Measurements from ENCODE around the gene GRWD1.

The GRWD1 gene

DNA sequence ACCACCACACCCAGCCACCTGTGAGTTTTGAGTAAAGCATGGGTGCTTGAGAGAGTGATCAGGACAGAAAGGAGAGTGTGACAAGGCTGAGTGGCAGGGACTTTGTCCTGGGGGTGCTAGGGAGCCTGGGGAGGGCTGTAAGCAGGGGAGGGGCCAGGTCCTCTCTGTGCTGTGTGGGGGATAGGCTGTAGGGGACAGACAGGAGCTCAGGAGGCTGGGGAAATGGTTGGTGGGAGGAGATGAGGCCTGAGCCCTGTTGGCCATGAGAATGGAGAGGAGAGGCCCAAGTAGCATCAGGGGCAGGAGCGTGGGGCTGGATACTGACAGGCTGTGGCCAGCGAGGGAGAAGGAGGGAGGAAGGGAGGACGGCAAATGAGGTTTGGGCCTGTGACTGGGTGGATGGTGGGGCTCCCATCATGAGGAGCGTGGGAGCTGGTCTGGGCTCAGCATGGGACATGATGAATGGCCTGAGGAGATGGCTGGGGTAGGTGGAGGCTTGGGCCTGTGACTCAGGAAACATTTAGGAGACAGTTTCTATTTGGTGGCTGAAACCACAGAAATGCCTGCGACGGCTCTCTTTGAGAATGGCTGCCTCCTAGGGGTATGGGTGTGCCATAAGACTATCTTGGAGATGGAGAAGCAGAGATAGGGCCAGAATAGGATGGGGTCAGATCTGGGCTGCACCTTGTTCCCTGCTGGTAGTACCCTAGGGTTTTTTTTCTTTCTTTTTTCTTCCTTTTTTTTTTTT, 27.3 kb upstream of the GRWD1 start:
- Mint-ChIP-seq H3K27ac (peak overlapping the region; percentile 61 to 83 (median 75)), H3K36me3 (ENCODE audit: low read depth) (peaks cover 4% of the 10 kb centered on the region), H3K4me3 (peak overlapping the region in 1 of 3 experiments; percentile 69), H3K4me1 (peaks cover 9% of the 10 kb centered on the region), H3K9me3 (no peaks in the 10 kb centered on the region), H3K27me3 (ENCODE audit: low read depth) (peaks cover 13% of the 10 kb centered on the region)
- TF ChIP-seq, protein P1, sequence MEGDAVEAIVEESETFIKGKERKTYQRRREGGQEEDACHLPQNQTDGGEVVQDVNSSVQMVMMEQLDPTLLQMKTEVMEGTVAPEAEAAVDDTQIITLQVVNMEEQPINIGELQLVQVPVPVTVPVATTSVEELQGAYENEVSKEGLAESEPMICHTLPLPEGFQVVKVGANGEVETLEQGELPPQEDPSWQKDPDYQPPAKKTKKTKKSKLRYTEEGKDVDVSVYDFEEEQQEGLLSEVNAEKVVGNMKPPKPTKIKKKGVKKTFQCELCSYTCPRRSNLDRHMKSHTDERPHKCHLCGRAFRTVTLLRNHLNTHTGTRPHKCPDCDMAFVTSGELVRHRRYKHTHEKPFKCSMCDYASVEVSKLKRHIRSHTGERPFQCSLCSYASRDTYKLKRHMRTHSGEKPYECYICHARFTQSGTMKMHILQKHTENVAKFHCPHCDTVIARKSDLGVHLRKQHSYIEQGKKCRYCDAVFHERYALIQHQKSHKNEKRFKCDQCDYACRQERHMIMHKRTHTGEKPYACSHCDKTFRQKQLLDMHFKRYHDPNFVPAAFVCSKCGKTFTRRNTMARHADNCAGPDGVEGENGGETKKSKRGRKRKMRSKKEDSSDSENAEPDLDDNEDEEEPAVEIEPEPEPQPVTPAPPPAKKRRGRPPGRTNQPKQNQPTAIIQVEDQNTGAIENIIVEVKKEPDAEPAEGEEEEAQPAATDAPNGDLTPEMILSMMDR (IDR thresholded peaks at IDR 0.05; ENCODE audit: unreplicated experiment in 3 of 3): no peak

DNA sequence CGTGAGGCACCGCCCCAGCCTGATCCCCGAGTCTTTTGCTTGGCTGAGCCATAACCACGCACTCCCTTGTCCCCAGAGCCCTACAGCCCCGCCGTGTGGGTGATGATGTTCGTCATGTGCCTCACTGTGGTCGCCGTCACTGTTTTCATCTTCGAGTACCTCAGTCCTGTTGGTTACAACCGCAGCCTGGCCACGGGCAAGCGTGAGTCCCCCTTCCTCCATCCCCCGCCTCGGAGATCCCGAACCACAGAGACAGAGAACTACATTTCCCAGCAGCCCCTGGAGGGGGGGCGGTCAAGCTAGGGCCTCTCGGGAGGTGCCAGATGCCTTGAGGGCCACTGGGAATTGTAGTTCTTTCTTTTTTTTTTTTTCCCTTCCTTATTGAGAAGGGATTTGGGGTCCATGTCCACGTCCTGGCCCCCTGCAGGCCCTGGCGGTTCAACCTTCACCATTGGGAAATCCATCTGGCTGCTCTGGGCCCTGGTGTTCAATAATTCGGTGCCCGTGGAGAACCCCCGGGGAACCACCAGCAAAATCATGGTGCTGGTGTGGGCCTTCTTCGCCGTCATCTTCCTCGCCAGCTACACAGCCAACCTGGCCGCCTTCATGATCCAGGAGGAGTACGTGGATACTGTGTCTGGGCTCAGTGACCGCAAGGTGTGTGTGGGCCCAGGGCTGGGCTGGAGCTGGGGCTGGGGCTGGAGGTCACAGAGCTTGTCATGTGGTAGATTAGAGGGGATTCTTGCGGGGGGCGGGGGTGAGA, 26.4 kb upstream of the GRWD1 start:
- Mint-ChIP-seq H3K27ac (peak overlapping the region; percentile 61 to 83 (median 62)), H3K4me1 (peaks cover 9% of the 10 kb centered on the region), H3K27me3 (ENCODE audit: low read depth) (peaks cover 13% of the 10 kb centered on the region), H3K36me3 (ENCODE audit: low read depth) (peaks cover 4% of the 10 kb centered on the region), H3K4me3 (peak overlapping the region; percentile 24 to 69 (median 34)), H3K9me3 (no peaks in the 10 kb centered on the region)
- TF ChIP-seq, protein P1 (IDR thresholded peaks at IDR 0.05; ENCODE audit: unreplicated experiment in 3 of 3): no peak

- H3K4me3 Mint-ChIP-seq: no peak overlapping the region
- no peaks in the 10 kb centered on the region for H3K9me3 Mint-ChIP-seq
- H3K36me3 Mint-ChIP-seq (ENCODE audit: low read depth): peaks cover 4% of the 10 kb centered on the region
- H3K4me1 Mint-ChIP-seq: peaks cover 9% of the 10 kb centered on the region
- H3K27ac Mint-ChIP-seq: no peak overlapping the region
- TF ChIP-seq, protein P1 (IDR thresholded peaks at IDR 0.05; ENCODE audit: unreplicated experiment in 3 of 3): no peak
- peaks cover 3% of the 10 kb centered on the region for H3K27me3 Mint-ChIP-seq (ENCODE audit: low read depth)
Observed at GRCh38 chr19:48421548-48421947, 24.2 kb upstream of the GRWD1 start.

GRCh38 chr19:48424694-48425219, 21.0 kb upstream of the GRWD1 start:
- Mint-ChIP-seq H3K27ac (peak overlapping the region in 2 of 3 experiments; percentile 48 to 54), H3K4me1 (no peaks in the 10 kb centered on the region), H3K36me3 (ENCODE audit: low read depth) (peaks cover 6% of the 10 kb centered on the region), H3K9me3 (no peaks in the 10 kb centered on the region), H3K27me3 (ENCODE audit: low read depth) (no peaks in the 10 kb centered on the region), H3K4me3 (no peak overlapping the region)
- TF ChIP-seq, protein P1 (IDR thresholded peaks at IDR 0.05; ENCODE audit: unreplicated experiment in 3 of 3): no peak

DNA sequence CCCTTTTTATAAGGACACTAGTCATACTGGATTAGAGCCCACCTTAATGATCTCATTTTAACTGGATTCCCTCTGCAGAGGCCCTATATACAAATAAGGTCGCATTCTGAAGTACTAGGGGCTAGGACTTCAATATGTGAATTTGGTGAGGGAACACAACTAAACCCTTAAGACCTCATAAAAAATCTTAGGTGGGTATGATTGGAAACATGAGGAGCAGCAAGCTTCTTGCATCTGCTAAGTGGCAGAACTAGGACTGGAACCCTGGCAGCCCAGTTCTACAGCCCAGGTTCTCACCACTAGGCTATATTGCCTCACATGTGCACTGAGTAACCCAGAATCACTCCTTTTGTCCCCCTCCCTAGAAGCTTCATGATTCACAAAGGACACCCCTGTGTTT, 17.1 kb upstream of the GRWD1 start:
- Mint-ChIP-seq H3K27me3 (ENCODE audit: low read depth) (no peaks in the 10 kb centered on the region), H3K36me3 (ENCODE audit: low read depth) (peaks cover 17% of the 10 kb centered on the region), H3K9me3 (peaks cover 9% of the 10 kb centered on the region), H3K4me3 (no peak overlapping the region), H3K27ac (no peak overlapping the region), H3K4me1 (no peaks in the 10 kb centered on the region)
- TF ChIP-seq, protein P1 (IDR thresholded peaks at IDR 0.05; ENCODE audit: unreplicated experiment in 3 of 3): no peak
